ENCODE measurements around the gene CTRB1. TPM values are rescaled to one million over a fixed set of nuclear protein-coding genes. Genes with fewer than 3 reads are reported as not detected.
A peak's percentile ranks its signal among the peaks of the same experiment; 100 is the strongest.

CTRB1 gene
- total and polyA plus RNA-seq, 2 of the 13 experiments (the other 11 are each of a cell fraction or from before 2014, with no cell fraction given) = not detected

- TF ChIP-seq ZNF333 (CRISPR knock-in tag; IDR thresholded peaks at IDR 0.05; ENCODE audit: borderline replicate concordance) = no peak; the same call in 1 of the 2 replicates
- TF ChIP-seq ISL2 (CRISPR knock-in tag; IDR thresholded peaks at IDR 0.05) = peak; percentile 74; the same call in 1 of the 2 replicates
- no peak for TF ChIP-seq ZBTB39 (CRISPR knock-in tag; IDR thresholded peaks at IDR 0.05)
- TF ChIP-seq ZNF407 (CRISPR knock-in tag; IDR thresholded peaks at IDR 0.05; ENCODE audit: not compliant biosample characterization) = peak; percentile 62
- TF ChIP-seq FOXA3 (CRISPR knock-in tag; IDR thresholded peaks at IDR 0.05) = peak; percentile 69
- peak; percentile 95 for TF ChIP-seq KLF12 (CRISPR knock-in tag; IDR thresholded peaks at IDR 0.05; ENCODE audit: borderline replicate concordance)
- peak; percentile 4; the same call in 1 of the 2 replicates for TF ChIP-seq SIX4 (CRISPR knock-in tag; IDR thresholded peaks at IDR 0.05)
- TF ChIP-seq ZNF570 (CRISPR knock-in tag; IDR thresholded peaks at IDR 0.05; ENCODE audit: borderline replicate concordance) = no peak
- TF ChIP-seq, protein P1, sequence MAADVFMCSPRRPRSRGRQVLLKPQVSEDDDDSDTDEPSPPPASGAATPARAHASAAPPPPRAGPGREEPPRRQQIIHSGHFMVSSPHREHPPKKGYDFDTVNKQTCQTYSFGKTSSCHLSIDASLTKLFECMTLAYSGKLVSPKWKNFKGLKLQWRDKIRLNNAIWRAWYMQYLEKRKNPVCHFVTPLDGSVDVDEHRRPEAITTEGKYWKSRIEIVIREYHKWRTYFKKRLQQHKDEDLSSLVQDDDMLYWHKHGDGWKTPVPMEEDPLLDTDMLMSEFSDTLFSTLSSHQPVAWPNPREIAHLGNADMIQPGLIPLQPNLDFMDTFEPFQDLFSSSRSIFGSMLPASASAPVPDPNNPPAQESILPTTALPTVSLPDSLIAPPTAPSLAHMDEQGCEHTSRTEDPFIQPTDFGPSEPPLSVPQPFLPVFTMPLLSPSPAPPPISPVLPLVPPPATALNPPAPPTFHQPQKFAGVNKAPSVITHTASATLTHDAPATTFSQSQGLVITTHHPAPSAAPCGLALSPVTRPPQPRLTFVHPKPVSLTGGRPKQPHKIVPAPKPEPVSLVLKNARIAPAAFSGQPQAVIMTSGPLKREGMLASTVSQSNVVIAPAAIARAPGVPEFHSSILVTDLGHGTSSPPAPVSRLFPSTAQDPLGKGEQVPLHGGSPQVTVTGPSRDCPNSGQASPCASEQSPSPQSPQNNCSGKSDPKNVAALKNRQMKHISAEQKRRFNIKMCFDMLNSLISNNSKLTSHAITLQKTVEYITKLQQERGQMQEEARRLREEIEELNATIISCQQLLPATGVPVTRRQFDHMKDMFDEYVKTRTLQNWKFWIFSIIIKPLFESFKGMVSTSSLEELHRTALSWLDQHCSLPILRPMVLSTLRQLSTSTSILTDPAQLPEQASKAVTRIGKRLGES (CRISPR knock-in tag; IDR thresholded peaks at IDR 0.05; ENCODE audit: borderline replicate concordance) = no peak
- peak; percentile 94 for TF ChIP-seq MED1 (CRISPR knock-in tag; IDR thresholded peaks at IDR 0.05)
- TF ChIP-seq, protein P2, sequence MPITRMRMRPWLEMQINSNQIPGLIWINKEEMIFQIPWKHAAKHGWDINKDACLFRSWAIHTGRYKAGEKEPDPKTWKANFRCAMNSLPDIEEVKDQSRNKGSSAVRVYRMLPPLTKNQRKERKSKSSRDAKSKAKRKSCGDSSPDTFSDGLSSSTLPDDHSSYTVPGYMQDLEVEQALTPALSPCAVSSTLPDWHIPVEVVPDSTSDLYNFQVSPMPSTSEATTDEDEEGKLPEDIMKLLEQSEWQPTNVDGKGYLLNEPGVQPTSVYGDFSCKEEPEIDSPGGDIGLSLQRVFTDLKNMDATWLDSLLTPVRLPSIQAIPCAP (CRISPR knock-in tag; IDR thresholded peaks at IDR 0.05; ENCODE audit: low read depth) = no peak
- TF ChIP-seq ZNF205 (CRISPR knock-in tag; IDR thresholded peaks at IDR 0.05) = peak; percentile 74; the same call in 1 of the 2 replicates
- TF ChIP-seq ZNF547 (CRISPR knock-in tag; IDR thresholded peaks at IDR 0.05) = 0 out of 2 replicates have a peak, but pooled peaks have one; percentile 75
Observed at GRCh38 chr16:75262104-75262799, 43.5 kb downstream of the CTRB1 start (continued).
